Panc1 (cell line): Measurements from ENCODE around the gene PCSK7. TPM values are rescaled to one million over a fixed set of nuclear protein-coding genes. Genes with fewer than 3 reads are reported as not detected.
A peak's percentile ranks its signal among the peaks of the same experiment; 100 is the strongest.

Source experiments
- ATAC-seq: fragments of 200-7000 bp; cut with Tn5 transposase; 2 replicates; pipeline ENCODE4 v1.9.1; 2020; ENCODE audit warnings: mild to moderate bottlenecking, moderate library complexity
- BruUV-seq: library from RNA; stranded (reverse); fragments of 400-500 nt; replicated peaks from 2 replicates; lab custom pipeline; 2021; lab: Mats Ljungman, UMichigan
- CTCF ChIA-PET: fragments of 300-600 bp; sonication (Branson Sonifier 250); formaldehyde crosslinking; loops from one replicate; lab custom pipeline; 2022; ENCODE audit warnings: antibody characterized with exemption; lab: Charles Lee
- POLR2A ChIA-PET: fragments of 300-600 bp; sonication (Branson Sonifier 250); formaldehyde crosslinking; loops from one replicate; lab custom pipeline; 2022; ENCODE audit warnings: antibody characterized with exemption; lab: Charles Lee
- DNase-seq: peaks from one replicate; pipeline ENCODE4 v3.0.0-alpha.2; 2010; ENCODE audit warnings: low read depth, low spot score
- H3K27ac ChIP-seq: 2 replicates; pipeline ENCODE4 v1.5.1; 2011; ENCODE audit warnings: mild to moderate bottlenecking, low read length, inconsistent platforms
- H3K27me3 ChIP-seq: fragments of 200-500 bp; sonication (Bioruptor generic); 2 replicates; pipeline ENCODE4 v1.6.0; 2014; ENCODE audit warnings: low read length, inconsistent platforms; ENCODE audit not compliant: control insufficient read depth, insufficient read depth
- H3K36me3 ChIP-seq: fragments of 200-500 bp; sonication (Bioruptor generic); 2 replicates; pipeline ENCODE4 v1.5.1; 2014; ENCODE audit warnings: inconsistent platforms, mild to moderate bottlenecking, low read length, moderate library complexity; ENCODE audit not compliant: control insufficient read depth, insufficient read depth
- H3K4me1 ChIP-seq: 2 replicates; pipeline ENCODE4 v1.5.1; 2011; ENCODE audit warnings: inconsistent platforms, mild to moderate bottlenecking, low read length, moderate library complexity; ENCODE audit not compliant: control insufficient read depth, insufficient read depth
- H3K4me3 ChIP-seq, 2 experiments: 2 replicates each; pipeline ENCODE4 v1.5.1; 2011 to 2012; ENCODE audit warnings: low read depth in 2 of 2, low read length in 2 of 2, mild to moderate bottlenecking in 2 of 2, inconsistent platforms in 1 of 2, moderate library complexity in 1 of 2
- H3K9me3 ChIP-seq: fragments of 200-500 bp; sonication (Bioruptor generic); 2 replicates; pipeline ENCODE4 v1.5.1; 2014; ENCODE audit warnings: low read depth, mild to moderate bottlenecking, inconsistent platforms, low read length, moderate library complexity; ENCODE audit not compliant: control insufficient read depth, insufficient read depth
- REST ChIP-seq, 2 experiments: IDR thresholded peaks; 2 replicates each; pipeline ENCODE4 v1.6.1; 2011 to 2012; ENCODE audit warnings: low read depth in 2 of 2, control low read depth in 1 of 2, low read length in 1 of 2, mild to moderate bottlenecking in 1 of 2, moderate library complexity in 1 of 2; ENCODE audit not compliant: insufficient read depth in 1 of 2
- SIN3A ChIP-seq: IDR thresholded peaks from 2 replicates; pipeline ENCODE4 v1.6.1; 2012; ENCODE audit warnings: low read depth, mild to moderate bottlenecking, low read length, moderate library complexity, borderline replicate concordance; ENCODE audit not compliant: insufficient read depth
- in situ Hi-C: cut with HindIII; loops from 2 replicates; pipeline ENCODE4 v1.10.0; 2016; ENCODE audit warnings: low sequenced_read_pairs, low pct_unique_long_range_greater_than_20kb
- intact Hi-C: fragments of 100-400 bp; cut with micrococcal nuclease; formaldehyde crosslinking; loops from one replicate; pipeline ENCODE4 v1.10.0; 2022; ENCODE audit not compliant: unreplicated experiment
- total RNA-seq: library from RNA; stranded (reverse); gene quantifications from one replicate; pipeline ENCODE4 v1.2.1, GENCODE V29; 2021; ENCODE audit not compliant: unreplicated experiment
- TF ChIP-seq, protein P1 (sequence below): fragments of 450-650 bp; IDR thresholded peaks from 2 replicates; pipeline ENCODE4 v1.5.1; 2017; ENCODE audit warnings: mild to moderate bottlenecking

The PCSK7 gene
- total RNA-seq, 1 experiment from 2014 or later = 60.6 TPM

DNA sequence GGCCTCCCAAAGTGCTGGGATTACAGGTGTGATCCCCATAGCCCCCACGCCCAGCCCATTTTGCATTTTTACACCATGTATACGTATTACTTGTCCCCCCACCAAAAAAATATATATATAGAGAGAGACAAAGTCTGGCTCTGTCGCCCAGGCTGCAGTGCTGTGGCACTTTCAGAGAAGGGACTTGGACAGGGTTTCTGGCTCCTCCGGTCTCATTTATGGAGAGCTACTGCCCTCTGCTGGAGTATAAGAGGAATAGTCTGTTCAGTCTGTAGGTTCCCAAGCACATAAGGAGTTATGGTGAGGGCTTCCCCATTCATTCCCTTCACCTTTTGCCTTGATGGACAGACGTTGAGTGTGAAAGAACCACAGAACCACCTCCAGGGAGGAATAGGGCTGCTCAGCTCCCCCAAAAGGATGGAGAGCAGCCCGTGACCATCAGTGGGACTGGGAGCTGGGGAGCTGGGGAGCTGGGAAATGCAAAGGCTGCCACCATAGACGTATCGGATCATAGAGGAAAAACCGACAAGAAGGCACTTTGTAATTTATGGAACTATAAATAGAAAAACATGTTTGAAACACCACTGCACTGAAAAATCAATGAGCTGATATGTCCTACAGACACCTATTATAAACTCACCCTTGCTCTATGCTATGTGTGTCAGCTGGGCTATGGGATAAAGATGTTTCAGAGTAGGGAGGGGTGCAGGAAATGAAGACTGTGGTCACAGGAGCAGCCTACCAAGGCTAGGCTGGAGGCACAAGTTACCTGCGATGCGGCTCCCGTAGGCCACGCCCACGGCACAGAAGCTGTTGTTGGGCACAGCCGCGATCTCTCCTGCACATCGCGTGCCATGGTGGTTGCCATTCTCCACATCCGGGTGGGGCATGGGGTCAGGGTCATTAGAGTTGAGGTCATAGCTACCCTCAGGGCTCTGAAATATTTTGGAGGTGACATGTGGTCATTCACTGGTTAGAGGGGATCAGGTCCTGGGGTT lies 5.2 kb downstream of the PCSK7 start:
- in situ Hi-C loops = no loop called here
- POLR2A ChIA-PET = interaction anchor here (0.5 kb wide), 1 partner anchor 118 kb away, joined by 5 read pairs; no protein-coding TSS in a partner anchor
- intact Hi-C loops = loop anchor here (10.0 kb wide), 2 partner anchors 52 to 342 kb away; partner anchors contain the start of gene SIDT2
- DNase-seq (peak; percentile 43), ATAC-seq (peak; percentile 93)
- Histone ChIP-seq H3K4me3 (no peak overlapping the region), H3K27me3 (no peaks in the 10 kb centered on the region), H3K9me3 (no peaks in the 10 kb centered on the region), H3K36me3 (no peaks in the 10 kb centered on the region; the same call in 1 of the 2 replicates), H3K4me1 (peaks cover 12% of the 10 kb centered on the region), H3K27ac (no peak overlapping the region)
- TF ChIP-seq REST (IDR thresholded peaks at IDR 0.05; ENCODE audit: insufficient read depth in 1 of 2, low read depth in 2 of 2, low read length in 1 of 2) = no peak
- TF ChIP-seq, protein P1, sequence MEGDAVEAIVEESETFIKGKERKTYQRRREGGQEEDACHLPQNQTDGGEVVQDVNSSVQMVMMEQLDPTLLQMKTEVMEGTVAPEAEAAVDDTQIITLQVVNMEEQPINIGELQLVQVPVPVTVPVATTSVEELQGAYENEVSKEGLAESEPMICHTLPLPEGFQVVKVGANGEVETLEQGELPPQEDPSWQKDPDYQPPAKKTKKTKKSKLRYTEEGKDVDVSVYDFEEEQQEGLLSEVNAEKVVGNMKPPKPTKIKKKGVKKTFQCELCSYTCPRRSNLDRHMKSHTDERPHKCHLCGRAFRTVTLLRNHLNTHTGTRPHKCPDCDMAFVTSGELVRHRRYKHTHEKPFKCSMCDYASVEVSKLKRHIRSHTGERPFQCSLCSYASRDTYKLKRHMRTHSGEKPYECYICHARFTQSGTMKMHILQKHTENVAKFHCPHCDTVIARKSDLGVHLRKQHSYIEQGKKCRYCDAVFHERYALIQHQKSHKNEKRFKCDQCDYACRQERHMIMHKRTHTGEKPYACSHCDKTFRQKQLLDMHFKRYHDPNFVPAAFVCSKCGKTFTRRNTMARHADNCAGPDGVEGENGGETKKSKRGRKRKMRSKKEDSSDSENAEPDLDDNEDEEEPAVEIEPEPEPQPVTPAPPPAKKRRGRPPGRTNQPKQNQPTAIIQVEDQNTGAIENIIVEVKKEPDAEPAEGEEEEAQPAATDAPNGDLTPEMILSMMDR = peak; percentile 94
- no TSS peak for BruUV-seq
- CTCF ChIA-PET = interaction anchor here (0.5 to 1.8 kb wide), 9 partner anchors 11 to 458 kb away, joined by 3 to 12 read pairs (median 4); partner anchors contain the start of gene APOA5

DNA sequence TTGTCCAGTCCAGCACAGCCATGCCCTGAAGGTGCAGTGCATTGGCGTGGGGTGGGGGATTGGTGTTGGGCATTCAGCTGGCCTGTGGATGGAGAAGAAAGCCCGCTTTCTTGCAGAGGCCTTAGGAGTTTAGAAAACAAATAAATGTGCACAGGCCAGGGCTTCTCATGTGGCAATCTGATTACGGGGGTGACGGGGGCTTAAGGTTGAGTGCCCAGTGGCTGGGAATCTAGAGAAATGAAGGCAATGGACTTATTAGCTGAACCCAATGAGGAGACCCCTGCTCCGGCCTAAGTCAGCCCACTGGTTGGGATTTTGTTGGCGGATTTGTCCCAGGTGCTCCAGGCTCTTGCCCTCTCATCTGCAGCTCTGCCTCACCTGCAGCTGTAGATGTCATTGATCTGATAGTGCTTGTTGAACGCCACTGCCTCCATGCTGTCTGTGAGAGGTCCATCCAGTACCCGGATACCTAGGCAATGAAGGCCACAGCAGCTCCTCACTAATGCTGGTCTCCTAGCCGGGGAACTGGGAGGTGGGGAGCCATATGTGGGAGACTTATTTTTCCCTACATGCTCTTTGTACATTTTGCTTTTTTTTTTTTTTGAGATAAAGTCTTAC lies 6.2 kb downstream of the PCSK7 start:
- Histone ChIP-seq H3K36me3 (no peaks in the 10 kb centered on the region; the same call in 1 of the 2 replicates), H3K4me1 (peaks cover 4% of the 10 kb centered on the region), H3K27ac (no peak overlapping the region), H3K9me3 (no peaks in the 10 kb centered on the region), H3K27me3 (no peaks in the 10 kb centered on the region), H3K4me3 (no peak overlapping the region)
- DNase-seq (no peak), ATAC-seq (no peak)
- TF ChIP-seq REST (IDR thresholded peaks at IDR 0.05; ENCODE audit: insufficient read depth in 1 of 2, low read depth in 2 of 2, low read length in 1 of 2) (no peak), SIN3A (no peak)
- TF ChIP-seq, protein P1 = no peak
- CTCF ChIA-PET = interaction anchor here (0.6 to 1.8 kb wide), 7 partner anchors 20 to 435 kb away, joined by 5 to 12 read pairs (median 6); no protein-coding TSS in a partner anchor
- intact Hi-C loops = loop anchor here (10.0 kb wide), 2 partner anchors 51 to 341 kb away; partner anchors contain the start of gene SIDT2
- POLR2A ChIA-PET = interaction anchor here (0.5 kb wide), 1 partner anchor 117 kb away, joined by 5 read pairs; no protein-coding TSS in a partner anchor
- BruUV-seq = no TSS peak
- in situ Hi-C loops = no loop called here
